Neural progenitor cell (in vitro differentiated cells): ENCODE data around the gene TARDBP.

Experiments
- EZH2 ChIP-seq: fragments of 200-600 bp; sonication (generic); IDR thresholded peaks from 2 replicates; pipeline ENCODE4 v1.6.1; 2017; ENCODE audit warnings: antibody characterized with exemption, mild to moderate bottlenecking, moderate library complexity
- EZH2phosphoT487 ChIP-seq: fragments of 200-600 bp; sonication (generic); IDR thresholded peaks from 2 replicates; pipeline ENCODE4 v1.6.1; 2017; ENCODE audit warnings: antibody characterized with exemption
- TF ChIP-seq, protein P1 (sequence below): fragments of 200-600 bp; sonication (generic); IDR thresholded peaks from 2 replicates; pipeline ENCODE4 v1.5.1; 2017; ENCODE audit warnings: antibody characterized with exemption, mild to moderate bottlenecking

DNA sequence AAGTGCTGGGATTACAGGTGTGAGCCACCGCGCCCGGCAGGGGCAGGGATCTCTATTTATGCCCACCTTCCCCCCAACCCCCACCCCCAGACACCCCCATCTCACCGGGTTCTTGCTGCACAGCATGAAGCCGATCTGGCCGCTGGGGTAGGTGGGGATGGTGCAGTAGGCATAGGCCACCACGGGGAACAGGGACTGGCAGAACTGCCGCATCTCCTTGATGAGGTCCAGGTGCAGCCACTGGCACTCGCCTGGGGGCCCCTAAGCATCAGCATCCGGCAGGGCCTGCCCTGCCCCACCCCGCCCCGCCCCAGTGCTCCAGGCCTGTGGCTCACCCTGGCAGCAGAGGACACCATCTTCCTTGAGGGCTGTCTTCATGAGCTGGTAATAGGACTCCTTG, 43.2 kb downstream of the TARDBP start:
- TF ChIP-seq, protein P1, sequence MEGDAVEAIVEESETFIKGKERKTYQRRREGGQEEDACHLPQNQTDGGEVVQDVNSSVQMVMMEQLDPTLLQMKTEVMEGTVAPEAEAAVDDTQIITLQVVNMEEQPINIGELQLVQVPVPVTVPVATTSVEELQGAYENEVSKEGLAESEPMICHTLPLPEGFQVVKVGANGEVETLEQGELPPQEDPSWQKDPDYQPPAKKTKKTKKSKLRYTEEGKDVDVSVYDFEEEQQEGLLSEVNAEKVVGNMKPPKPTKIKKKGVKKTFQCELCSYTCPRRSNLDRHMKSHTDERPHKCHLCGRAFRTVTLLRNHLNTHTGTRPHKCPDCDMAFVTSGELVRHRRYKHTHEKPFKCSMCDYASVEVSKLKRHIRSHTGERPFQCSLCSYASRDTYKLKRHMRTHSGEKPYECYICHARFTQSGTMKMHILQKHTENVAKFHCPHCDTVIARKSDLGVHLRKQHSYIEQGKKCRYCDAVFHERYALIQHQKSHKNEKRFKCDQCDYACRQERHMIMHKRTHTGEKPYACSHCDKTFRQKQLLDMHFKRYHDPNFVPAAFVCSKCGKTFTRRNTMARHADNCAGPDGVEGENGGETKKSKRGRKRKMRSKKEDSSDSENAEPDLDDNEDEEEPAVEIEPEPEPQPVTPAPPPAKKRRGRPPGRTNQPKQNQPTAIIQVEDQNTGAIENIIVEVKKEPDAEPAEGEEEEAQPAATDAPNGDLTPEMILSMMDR = no peak
- TF ChIP-seq EZH2 = no peak
- no peak for TF ChIP-seq EZH2phosphoT487
